OCI-LY3 (cell line): Measurements from ENCODE around the gene UGT1A9.
"Not testable (repeated sequence)": the region's sequence is repeated elsewhere in the genome, so short reads cannot be mapped to it uniquely, and the experiment has no call there.

Source experiments
- H2AFZ ChIP-seq: fragments of 200-600, 300-600 bp; shearing (Covaris generic); 2 replicates; pipeline ENCODE4 v1.6.0; 2014; ENCODE audit warnings: antibody characterized with exemption, low read depth, low read length
- H3K27ac ChIP-seq: fragments of 200-600, 300-600 bp; sonication (generic); 2 replicates; pipeline ENCODE4 v1.5.1; 2014; ENCODE audit warnings: mild to moderate bottlenecking, low read length, moderate library complexity, mixed read lengths
- H3K27me3 ChIP-seq: fragments of 200-600, 300-600 bp; sonication (generic); 2 replicates; pipeline ENCODE4 v1.6.1; 2014; ENCODE audit warnings: low read depth, low read length, mixed read lengths
- H3K36me3 ChIP-seq: fragments of 200-600, 300-600 bp; sonication (generic); replicated peaks from 2 replicates; pipeline ENCODE3; 2014; ENCODE audit warnings: low read depth, low read length, mixed read lengths
- H3K4me1 ChIP-seq: fragments of 300-600, 200-600 bp; sonication (generic); 2 replicates; pipeline ENCODE4 v1.6.1; 2014; ENCODE audit warnings: low read length, mixed read lengths
- H3K4me2 ChIP-seq: fragments of 200-600, 300-600 bp; sonication (generic); 2 replicates; pipeline ENCODE4 v1.6.1; 2014; ENCODE audit warnings: low read length, mixed read lengths
- H3K4me3 ChIP-seq: fragments of 300-600, 200-600 bp; sonication (generic); 2 replicates; pipeline ENCODE4 v1.5.1; 2014; ENCODE audit warnings: antibody characterized with exemption, mild to moderate bottlenecking, low read length, moderate library complexity
- H3K79me2 ChIP-seq: fragments of 300-600, 200-600 bp; shearing (Covaris generic); 2 replicates; pipeline ENCODE4 v1.6.1; 2014; ENCODE audit warnings: mild to moderate bottlenecking, low read length, mixed read lengths
- H3K9ac ChIP-seq: fragments of 300-600, 200-600 bp; shearing (Covaris generic); 2 replicates; pipeline ENCODE4 v1.6.0; 2014; ENCODE audit warnings: mild to moderate bottlenecking, low read length, moderate library complexity
- H3K9me3 ChIP-seq: fragments of 200-600, 300-600 bp; shearing (Covaris generic); 2 replicates; pipeline ENCODE4 v1.6.1; 2014; ENCODE audit warnings: low read length, mixed read lengths; ENCODE audit not compliant: insufficient read depth
- H4K20me1 ChIP-seq: fragments of 200-600, 300-600 bp; sonication (generic); 2 replicates; pipeline ENCODE4 v1.6.1; 2016; ENCODE audit warnings: low read length, mixed read lengths; ENCODE audit not compliant: insufficient read depth
- CTCF ChIP-seq: fragments of 200-600, 300-600 bp; sonication (generic); IDR thresholded peaks from 2 replicates; pipeline ENCODE4 v1.5.1; 2014; ENCODE audit warnings: antibody characterized with exemption, low read length, low read depth
- EZH2phosphoT487 ChIP-seq: fragments of 200-600 bp; shearing (Covaris generic); IDR thresholded peaks from 2 replicates; pipeline ENCODE4 v1.6.1; 2018; ENCODE audit warnings: antibody characterized with exemption, mixed run types, low read depth

UGT1A9 gene

GRCh38 chr2:233671290-233672161, at the start of gene UGT1A9:
TSS of gene UGT1A9 (plus strand) at chr2:233671898. CDS start at chr2:233671935, 37 bp downstream.
- H3K4me2 ChIP-seq = no peak within 1 kb of the TSS
- H3K4me1 ChIP-seq = no peaks in the 10 kb centered on the region
- H3K36me3 ChIP-seq = no peaks in the 10 kb centered on the region
- no peaks in the 10 kb centered on the region for H3K9me3 ChIP-seq
- H3K27me3 ChIP-seq = no peaks in the 10 kb centered on the region
- H4K20me1 ChIP-seq = no peaks in the 10 kb centered on the region
- no peak within 1 kb of the TSS for H3K9ac ChIP-seq
- H3K27ac ChIP-seq = no peak within 1 kb of the TSS
- TF ChIP-seq CTCF (no peak), EZH2phosphoT487 (no peak)
- H3K79me2 ChIP-seq = no peaks in the 10 kb centered on the region
- H3K4me3 ChIP-seq = no peak within 1 kb of the TSS
- no peak within 1 kb of the TSS for H2AFZ ChIP-seq

- Histone ChIP-seq H3K4me3 (no peak overlapping the region), H3K36me3 (no peaks in the 10 kb centered on the region), H3K9ac (no peak overlapping the region), H3K79me2 (no peaks in the 10 kb centered on the region), H3K4me1 (no peaks in the 10 kb centered on the region), H3K9me3 (no peaks in the 10 kb centered on the region), H3K27ac (no peak overlapping the region), H4K20me1 (no peaks in the 10 kb centered on the region), H2AFZ (no peak overlapping the region), H3K27me3 (no peaks in the 10 kb centered on the region), H3K4me2 (no peak overlapping the region)
- TF ChIP-seq EZH2phosphoT487 (no peak), CTCF (no peak)
Measured at GRCh38 chr2:233627331-233628025, 44.2 kb upstream of the UGT1A9 start.

GRCh38 chr2:233636306-233636705, 35.4 kb upstream of the UGT1A9 start, which contains the start of gene UGT1A10:
TSS of gene UGT1A10 (plus strand) at chr2:233636448. CDS start at chr2:233636523, 75 bp downstream.
- not testable (repeated sequence) for H3K27ac ChIP-seq, H4K20me1 ChIP-seq, H3K27me3 ChIP-seq, H3K4me2 ChIP-seq, H3K4me1 ChIP-seq, H3K79me2 ChIP-seq, H3K36me3 ChIP-seq, H3K9me3 ChIP-seq, H3K4me3 ChIP-seq, H3K9ac ChIP-seq, H2AFZ ChIP-seq

- Histone ChIP-seq H2AFZ (no peak overlapping the region), H3K9ac (no peak overlapping the region), H3K79me2 (no peaks in the 10 kb centered on the region), H3K4me1 (no peaks in the 10 kb centered on the region), H3K36me3 (no peaks in the 10 kb centered on the region), H3K27ac (no peak overlapping the region), H3K27me3 (no peaks in the 10 kb centered on the region), H3K4me3 (no peak overlapping the region), H3K4me2 (no peak overlapping the region), H4K20me1 (no peaks in the 10 kb centered on the region), H3K9me3 (no peaks in the 10 kb centered on the region)
- TF ChIP-seq CTCF = no peak
- no peak for TF ChIP-seq EZH2phosphoT487
Measured at GRCh38 chr2:233638836-233639235, 32.9 kb upstream of the UGT1A9 start.
